GM19239 (cell line): ENCODE measurements around the gene SRSF12.
A peak's percentile ranks its signal among the peaks of the same experiment; 100 is the strongest.
"Not testable (repeated sequence)": the region's sequence is repeated elsewhere in the genome, so short reads cannot be mapped to it uniquely, and the experiment has no call there.

Source experiments
- DNase-seq: peaks from one replicate; pipeline ENCODE4 v3.0.0; 2011; ENCODE audit warnings: low spot score; ENCODE audit not compliant: insufficient read length
- FAIRE-seq: peaks from 2 replicates; lab custom pipeline; 2011; peaks lifted over from hg19 to GRCh38; lab: Jason Lieb, UNC

Gene SRSF12

DNA sequence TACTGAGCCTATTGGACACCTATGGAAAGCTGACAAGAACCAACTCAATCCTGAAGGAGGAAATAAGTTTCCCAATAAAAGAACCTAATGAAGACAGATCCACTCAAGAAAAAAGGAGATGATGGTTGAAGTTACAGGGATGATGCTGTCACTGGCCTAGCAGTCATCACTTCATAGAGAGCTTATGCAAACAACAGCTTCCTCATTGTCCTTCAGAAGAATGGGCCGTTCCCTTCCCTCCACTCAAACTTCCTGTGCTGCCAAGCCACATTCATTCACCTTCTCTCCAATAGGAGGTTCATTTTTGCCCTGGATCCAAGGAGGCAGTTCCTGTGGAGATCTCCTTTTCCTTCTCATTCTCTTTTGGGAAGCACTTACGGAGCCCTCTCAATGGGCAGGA is 14.2 kb upstream of the SRSF12 start:
- FAIRE-seq, result no peak
- DNase-seq, result no peak

DNA sequence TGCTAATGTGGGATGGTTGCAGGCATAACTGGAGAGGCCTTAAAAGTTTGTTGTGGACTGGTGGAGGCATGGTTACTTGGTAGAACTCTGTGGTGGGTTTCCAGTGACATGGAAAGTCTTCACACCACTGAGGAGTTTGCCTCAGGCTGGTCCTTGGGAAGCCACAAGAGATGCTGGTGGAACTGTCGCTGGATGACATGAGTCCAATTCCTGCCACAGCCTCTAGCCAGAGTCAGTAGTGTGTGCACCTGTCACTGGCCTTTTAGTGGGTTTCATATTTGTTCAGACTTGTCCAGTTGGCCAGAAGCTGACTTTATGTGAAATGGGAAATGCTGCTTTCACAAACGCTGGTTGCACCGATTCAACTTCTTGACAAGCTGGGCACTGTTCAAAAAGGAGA is 13.7 kb upstream of the SRSF12 start:
- FAIRE-seq, result no peak

DNA sequence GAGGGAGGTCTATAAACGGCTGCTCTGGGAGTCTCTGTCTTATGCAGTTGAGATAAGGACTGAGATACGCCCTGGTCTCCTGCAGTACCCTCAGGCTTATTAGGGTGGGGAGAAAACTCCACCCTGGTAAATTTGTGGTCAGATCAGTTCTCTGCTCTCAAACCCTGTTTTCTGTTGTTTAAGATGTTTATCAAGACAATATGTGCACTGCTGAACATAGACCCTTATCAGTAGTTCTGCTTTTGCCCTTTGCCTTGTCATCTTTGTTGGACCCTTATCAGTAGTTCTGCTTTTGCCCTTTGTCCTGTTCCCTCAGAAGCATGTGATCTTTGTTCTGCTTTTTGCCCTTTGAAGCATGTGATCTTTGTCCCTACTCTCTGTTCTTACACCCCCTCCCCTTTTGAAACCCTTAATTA is 10.4 kb upstream of the SRSF12 start:
- DNase-seq, FAIRE-seq: not testable (repeated sequence)

More for the DNA sequence above, 13.7 kb upstream of the SRSF12 start:
- no peak for DNase-seq

DNA sequence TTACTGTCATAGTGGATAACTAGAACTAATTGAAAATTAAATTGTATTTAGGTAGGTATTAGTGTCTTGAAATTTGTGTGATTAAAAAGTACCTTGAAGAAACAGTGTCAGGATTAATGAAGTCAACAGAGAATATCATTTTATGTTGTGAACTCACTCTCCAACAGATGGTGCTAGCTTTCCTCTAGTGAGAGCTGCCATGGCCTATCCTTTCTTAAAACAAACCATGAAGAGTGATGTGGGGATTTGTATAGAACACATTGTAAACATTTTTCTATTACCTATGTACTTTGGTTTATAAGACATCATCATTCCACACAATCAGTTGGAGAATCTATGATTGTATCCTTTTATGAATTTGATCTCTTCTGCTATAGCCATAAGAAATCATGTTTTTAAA is 4.8 kb upstream of the SRSF12 start:
- FAIRE-seq, result peak; percentile 76
- no peak for DNase-seq

DNA sequence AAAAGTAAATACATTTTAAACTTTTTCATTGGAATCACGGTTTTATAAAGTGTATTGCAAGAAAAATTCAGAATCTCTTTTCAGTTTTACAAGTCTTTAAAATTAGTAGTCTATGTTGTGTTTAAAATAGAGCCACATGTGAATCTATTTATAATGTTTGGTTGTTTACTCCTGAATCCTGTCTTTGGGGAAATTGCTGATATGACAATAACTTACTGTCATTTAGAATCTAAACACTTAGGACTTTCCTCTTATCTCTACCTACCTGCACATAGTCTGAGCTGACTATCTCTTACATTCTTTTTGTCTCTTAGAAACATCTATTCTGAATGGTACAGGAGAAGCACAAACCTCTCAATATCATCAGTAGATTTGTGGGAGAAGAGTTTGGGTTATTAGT is 4.1 kb upstream of the SRSF12 start:
- peak; percentile 14 for FAIRE-seq

DNA sequence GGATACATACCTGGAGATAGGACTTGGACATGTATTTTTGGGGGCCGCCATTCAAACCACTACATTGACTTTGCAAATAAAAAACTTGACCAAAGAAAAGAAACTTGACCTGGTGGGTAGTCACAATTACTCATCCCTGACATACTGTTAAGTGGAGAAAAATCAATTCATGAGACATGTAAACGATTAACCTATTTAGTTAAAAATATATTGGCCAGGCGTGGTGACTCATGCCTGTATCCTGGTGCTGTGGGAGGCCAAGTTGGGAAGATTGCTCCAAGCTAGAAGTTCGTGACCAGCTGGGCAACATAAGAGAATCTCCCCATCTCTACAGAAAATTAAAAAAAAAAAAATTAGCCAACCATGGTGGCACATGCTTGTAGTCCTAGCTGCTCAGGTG is 2.5 kb upstream of the SRSF12 start:
- FAIRE-seq (no peak), DNase-seq (no peak)

More for the DNA sequence above, 4.1 kb upstream of the SRSF12 start:
- DNase-seq, result no peak

DNA sequence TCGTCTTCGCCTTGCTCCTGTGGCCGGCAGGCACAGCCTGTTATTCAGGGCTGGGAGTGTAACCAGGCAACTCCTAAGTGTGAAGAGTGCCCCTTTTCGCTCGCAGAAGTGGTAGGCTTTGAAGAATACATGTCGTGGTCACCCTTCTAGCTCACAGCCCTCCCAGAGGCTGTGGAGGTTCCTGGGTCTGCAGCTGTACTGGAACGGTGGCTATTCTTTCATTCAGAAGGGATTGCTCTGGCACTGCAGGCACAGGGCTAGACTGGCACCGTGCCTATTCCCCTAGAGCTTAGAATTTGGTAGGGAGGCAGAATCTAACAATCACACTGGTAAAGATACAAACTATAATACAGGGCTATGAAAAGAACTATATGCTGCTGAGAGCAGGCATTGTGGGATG is 1.1 kb upstream of the SRSF12 start:
- no peak for FAIRE-seq

DNA sequence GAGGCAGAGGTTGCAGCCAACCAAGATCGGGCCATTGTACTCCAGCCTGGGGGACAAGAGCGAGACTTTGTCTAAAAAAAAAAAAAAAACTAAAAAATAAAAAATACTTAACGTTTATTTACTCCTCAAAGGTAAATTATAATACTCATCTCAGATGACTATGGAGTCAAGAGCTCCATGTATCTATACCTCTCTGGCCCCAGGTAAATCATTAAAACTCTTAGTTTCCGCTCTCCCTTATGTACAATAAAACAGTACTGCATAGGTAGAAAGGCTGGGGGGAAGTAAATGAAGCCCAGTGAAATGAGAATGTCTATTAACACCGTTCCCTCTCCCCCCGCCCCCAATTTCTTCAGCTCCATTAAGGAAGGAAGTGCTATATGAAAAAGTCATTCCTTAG is 1.2 kb downstream of the SRSF12 start:
- no peak for DNase-seq
- no peak for FAIRE-seq

More for the DNA sequence above, 1.1 kb upstream of the SRSF12 start:
- DNase-seq, result no peak

DNA sequence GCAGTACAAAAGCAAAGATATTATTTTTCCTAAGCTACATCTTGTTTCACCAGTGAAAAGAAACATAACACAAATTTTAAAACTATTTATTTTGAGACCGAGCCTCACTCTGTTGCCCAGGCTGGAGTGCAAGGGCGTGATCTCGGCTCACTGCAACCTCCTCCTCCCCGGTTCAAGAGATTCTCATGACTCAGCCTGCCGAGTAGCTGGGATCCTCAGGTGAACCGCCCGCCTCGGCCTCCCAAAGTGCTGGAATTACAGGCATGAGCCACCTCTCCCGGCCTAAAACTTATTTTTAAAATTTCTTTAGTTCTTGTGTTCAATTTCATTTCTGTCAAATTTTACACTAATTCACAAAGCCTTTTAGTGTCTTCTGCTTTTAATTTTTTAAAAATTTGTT is 5.9 kb downstream of the SRSF12 start:
- FAIRE-seq, result no peak
- no peak for DNase-seq

DNA sequence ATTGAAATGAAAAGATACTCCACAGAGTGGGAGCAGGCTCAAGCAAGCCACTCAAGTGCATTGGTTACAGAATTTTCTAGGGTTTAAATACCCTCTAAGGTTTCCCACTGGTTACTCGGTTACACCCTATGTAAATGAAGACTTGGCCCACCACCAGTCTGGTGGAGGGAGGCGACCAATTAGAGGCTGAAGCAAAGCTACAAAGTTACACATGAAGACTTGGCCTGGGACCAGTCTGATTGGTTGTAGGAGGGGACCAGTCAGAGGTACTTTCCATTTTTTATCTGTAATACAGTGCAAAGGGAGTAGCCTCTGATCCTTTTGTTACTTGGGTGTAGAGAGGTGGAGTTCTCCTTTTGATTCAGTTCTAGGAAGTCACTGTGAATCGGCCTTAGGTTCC is 7.6 kb downstream of the SRSF12 start:
- DNase-seq (no peak), FAIRE-seq (no peak)

DNA sequence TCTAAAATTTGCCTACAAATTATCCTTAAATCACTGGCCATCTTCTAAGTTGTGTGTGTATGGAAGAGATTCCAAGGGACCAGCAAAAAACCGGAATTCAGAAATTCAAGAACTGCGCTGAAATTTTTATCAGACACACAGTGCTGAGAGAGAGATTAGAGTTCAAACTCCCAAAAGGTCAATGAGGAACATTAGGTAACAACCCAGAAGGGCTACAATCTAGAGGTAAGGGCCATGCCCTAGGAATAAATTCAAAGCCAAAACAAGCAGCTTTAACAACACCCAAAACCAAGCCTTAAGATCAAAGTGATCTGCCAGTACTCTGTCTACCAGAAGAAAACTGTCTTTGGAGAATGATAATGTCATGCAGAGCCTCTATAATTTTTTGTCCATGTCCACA is 17.8 kb downstream of the SRSF12 start:
- no peak for FAIRE-seq
- DNase-seq, result no peak

DNA sequence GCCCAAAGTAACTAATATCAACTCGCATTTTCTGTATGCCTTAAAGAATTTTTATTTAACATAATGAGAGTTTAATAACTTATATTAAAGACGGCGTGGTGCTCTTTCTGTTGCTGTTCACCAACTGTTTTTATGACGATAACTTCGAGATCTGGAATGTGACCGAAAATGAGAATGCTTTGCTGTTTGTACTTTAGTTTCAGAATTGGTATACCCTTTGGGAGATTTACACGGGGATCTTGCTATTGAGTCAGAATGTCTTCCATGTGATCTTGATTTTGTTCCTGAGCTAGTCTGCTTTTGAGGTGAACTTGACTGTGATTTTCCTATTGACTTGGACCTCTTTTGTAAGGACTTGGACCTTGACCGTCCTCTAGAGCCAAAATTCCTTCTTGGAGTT is 19.4 kb downstream of the SRSF12 start:
- FAIRE-seq (no peak), DNase-seq (no peak)

DNA sequence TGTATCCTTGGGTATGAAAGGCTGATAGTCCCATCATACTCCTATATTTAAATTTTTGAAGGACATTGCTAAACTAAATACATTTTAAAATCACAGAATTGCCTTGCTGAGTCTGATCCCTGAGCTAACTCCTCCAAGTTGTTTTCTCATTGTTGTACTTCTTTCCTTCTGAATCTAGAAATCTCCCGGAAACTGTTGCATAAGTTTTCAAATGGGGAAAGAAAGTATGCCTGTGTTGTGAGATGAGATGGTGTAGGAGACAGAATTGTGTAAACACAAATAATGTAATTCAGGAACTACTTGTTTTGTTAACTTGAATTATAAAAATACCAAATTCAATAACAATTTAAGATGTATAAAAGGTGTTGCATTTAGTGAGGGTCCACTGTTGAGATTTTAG is 30.0 kb downstream of the SRSF12 start:
- FAIRE-seq (no peak), DNase-seq (no peak)

DNA sequence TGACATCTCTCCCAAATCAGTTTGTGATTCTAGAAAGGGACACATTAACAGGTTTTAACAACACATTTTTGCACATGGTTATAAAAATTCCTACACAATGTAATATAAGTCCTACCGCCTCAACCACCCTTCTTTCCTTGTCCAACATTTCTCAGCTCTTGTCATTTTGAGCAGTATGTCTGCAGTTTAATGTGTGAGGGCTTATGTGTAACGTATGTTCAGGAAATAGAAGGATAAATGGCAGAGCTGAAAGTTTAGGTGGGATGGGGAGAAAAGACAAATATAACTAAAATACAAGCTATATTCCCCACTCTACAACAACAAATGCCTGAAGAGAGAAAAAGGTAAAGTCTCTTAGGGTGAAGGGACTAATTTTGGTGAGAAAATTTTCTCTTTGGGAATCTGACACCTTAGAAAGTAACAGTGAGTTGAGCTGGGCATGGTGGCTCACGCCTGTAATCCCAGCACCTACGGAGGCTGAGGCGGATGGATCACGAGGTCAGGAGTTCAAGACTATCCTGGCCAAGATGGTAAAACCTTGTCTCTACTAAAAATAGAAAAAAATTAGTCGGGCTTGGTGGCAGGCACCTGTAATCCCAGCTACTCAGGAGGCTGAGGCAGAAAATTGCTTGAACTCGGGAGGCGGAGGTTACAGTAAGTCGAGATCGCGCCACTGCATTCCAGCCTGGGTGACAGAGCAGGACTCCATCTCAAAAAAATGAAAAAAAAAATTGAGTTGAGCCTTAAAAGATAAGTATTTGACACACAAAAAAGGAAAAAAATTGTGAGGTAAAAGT is 32.3 kb downstream of the SRSF12 start:
- no peak for DNase-seq
- no peak for FAIRE-seq

DNA sequence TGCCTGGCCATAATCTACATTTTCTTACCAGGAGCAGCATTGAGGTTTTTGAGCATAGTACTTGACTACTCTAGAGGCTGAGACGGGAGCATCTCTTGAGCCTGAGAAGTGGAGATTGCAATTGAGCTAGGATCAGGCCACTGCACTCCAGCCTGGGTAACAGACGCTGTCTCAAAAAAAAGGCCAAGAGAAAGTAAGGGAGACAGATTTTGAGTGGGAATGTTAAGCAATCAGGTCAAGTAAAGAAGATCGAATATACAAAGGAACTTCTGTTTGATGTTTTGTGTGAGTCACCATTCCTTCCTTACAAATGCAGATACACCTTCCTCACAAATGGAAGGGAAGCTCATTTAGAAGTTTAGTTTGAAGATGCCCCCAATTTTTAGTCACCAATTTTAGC is 32.9 kb downstream of the SRSF12 start:
- DNase-seq (no peak), FAIRE-seq (no peak)

DNA sequence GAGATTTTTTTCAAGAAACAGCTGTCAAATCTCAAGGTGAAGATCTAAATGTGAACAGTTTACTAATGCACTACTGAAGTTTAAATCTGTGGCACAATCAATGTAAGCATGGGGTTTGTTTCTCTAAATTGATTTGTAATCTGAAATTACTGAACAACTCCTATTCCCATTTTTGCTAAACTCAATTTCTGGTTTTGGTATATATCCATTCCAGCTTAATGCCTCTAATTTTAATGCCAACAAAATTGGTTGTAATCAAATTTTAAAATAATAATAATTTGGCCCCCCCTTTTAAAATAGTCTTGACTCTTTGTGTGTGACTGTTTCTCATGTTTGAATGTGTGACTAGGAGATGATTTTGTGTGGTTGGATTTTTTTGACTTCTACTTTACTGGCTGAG is 33.3 kb downstream of the SRSF12 start:
- no peak for DNase-seq
- no peak for FAIRE-seq

DNA sequence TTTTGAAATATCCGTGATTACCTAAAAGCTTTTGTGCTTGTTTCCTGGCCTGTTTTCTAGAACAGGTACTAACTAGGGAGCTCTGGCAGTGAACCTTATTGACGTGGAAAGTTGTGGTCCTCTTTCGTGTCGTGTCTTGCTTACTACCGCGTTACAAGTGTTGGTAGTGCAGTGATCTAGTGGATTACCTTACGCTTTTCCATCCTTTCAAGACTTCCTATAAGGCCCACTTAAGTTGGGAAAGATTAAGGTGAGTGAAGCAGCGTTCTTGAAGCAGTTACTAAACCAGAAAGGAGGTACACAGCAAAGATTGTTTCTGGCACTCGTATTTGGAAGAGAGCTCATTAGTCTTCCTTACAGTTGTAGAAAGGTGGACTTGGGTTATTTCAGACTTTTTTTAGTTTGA is 35.4 kb downstream of the SRSF12 start:
- FAIRE-seq (peak; percentile 84), DNase-seq (no peak)

DNA sequence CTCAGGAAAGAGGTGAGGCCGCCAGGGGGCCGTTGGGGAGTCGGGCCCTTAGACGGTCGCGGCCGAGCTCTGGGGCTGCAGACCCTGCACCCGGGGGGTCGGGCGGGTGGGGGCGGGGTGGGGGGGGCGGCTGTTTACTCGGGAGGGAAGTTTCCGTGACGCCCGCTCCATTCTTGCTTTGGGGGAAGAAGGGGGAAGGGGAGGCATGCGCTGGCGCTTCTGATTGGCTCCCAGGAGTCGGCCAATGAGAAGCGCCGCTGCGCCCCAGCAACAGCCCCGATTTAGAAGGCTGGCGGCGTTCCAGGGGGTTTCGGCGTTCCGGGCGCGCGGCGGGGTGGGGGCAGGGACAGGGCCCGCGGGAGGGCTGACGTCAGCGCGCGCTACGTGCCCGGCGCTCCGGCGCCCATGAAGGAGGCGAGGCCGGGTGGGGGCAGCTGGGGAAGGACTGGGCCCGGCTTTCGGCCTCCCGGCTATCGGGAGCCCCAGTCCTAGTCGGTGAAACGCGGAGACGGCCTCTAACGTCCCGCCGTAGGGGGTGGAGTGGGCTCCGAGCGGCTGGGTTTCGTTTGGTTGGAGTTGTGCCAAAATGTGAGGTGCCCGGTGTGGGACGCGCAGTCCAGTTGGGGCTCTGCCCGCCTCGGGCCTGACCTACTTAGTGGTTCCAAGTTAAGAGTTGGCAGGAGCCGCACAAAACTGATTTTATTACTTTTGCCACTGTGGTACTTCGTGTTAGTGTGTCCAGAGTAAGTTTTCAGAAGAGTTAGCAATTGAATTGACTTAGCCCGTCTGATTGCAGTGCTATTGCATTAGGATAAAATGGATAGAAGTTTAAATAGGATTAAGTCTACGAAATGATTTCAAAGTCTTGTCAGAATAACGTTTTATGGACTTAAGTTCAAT is 36.2 kb downstream of the SRSF12 start:
- FAIRE-seq (peak; percentile 94), DNase-seq (peak; percentile 76)

DNA sequence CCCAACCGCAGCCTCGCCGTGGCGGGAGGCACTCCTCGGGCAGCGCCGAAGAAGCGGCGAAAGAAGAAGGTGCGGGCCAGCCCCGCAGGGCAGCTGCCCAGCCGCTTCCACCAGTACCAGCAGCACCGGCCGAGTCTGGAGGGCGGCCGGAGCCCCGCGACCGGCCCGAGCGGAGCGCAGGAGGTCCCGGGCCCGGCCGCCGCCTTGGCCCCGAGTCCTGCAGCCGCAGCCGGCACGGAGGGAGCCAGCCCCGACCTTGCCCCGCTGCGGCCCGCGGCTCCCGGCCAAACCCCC is 36.8 kb downstream of the SRSF12 start:
- DNase-seq, result no peak

DNA sequence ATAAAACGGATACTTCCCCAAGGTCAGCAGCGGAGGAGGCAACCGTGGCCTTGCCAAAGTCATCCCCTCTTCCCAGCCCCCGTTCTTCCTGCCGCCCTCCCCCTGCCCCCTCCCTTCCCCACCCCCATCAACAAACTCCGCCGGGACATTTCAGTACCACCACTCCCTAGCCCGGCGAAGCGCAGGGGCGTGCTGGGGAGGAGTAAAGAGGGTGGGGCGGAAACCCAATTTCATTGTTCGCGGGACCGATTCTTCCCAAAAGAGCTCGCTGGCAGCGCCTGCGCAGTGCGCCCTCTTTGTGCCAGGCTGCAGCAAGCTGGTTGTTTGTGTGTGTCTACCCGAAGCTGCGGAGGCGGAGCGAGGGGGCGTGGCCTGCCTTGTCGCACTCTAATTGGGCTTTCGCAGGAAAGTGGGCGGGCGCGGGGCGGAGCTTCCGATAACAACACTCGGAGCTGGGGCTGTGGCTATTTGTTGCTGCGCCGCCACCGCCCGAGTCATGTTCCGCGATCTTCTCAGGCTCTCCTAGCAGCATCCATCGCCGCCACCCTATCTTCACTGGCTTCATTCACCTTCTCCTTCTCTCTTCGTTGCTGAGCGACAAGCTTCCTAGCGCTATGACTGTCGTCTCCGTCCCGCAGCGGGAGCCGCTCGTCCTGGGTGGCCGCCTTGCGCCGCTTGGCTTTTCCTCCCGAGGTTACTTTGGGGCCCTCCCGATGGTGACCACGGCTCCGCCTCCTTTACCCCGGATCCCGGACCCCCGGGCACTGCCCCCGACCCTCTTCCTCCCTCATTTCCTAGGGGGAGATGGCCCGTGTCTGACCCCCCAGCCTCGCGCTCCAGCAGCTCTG is 37.4 kb downstream of the SRSF12 start, which contains the start of gene PNRC1:
PNRC1 (plus strand) TSS at position 471 of the 848 bp plus-strand sequence; CDS start at position 615, 144 bp downstream.
- FAIRE-seq (peak; percentile 97), DNase-seq (peak; percentile 88)

More for the DNA sequence above, 36.8 kb downstream of the SRSF12 start:
- no peak for FAIRE-seq
